K562 (cell line): ENCODE data around the gene ANKRD34A. TPM values are rescaled to one million over a fixed set of nuclear protein-coding genes. Genes with fewer than 3 reads are reported as not detected.
A peak's percentile ranks its signal among the peaks of the same experiment; 100 is the strongest.

ENCODE experiments used
- ARNT ChIP-seq, 2 experiments: fragments of 450-650 bp; IDR thresholded peaks; 2 replicates each; pipeline ENCODE4 v1.6.1; 2016; ENCODE audit warnings: mild to moderate bottlenecking in 1 of 2
- CSDE1 ChIP-seq, 2 experiments: fragments of 450-650 bp; IDR thresholded peaks; 2 replicates each; pipeline ENCODE4 v1.6.1; 2016; ENCODE audit warnings: mild to moderate bottlenecking in 1 of 2
- DEAF1 ChIP-seq: fragments of 450-650 bp; formaldehyde crosslinking; IDR thresholded peaks from 2 replicates; pipeline ENCODE4 v1.4.0; 2020; ENCODE audit warnings: mild to moderate bottlenecking, moderate library complexity
- ELK1 ChIP-seq: sonication (generic); formaldehyde crosslinking; IDR thresholded peaks from 2 replicates; pipeline ENCODE4 v1.8.1; 2022; ENCODE audit warnings: missing genetic modification reagents
- ETV5 ChIP-seq: sonication (generic); formaldehyde crosslinking; IDR thresholded peaks from 2 replicates; pipeline ENCODE4 v1.4.0; 2020; ENCODE audit warnings: low read depth, mild to moderate bottlenecking, missing genetic modification reagents
- FOXP4 ChIP-seq: sonication (generic); formaldehyde crosslinking; IDR thresholded peaks from 2 replicates; pipeline ENCODE4 v1.8.0; 2022; ENCODE audit warnings: mild to moderate bottlenecking, missing genetic modification reagents, borderline replicate concordance
- HNRNPL ChIP-seq: fragments of 200-400 bp; formaldehyde crosslinking; IDR thresholded peaks from 2 replicates; pipeline ENCODE4 v1.6.1; 2017; ENCODE audit warnings: low read depth, mild to moderate bottlenecking, low read length
- NFATC3 ChIP-seq: fragments of 450-650 bp; IDR thresholded peaks from 2 replicates; pipeline ENCODE4 v1.6.1; 2017; ENCODE audit warnings: mild to moderate bottlenecking
- RBBP5 ChIP-seq: fragments of 200-600 bp; sonication (generic); IDR thresholded peaks from 2 replicates; pipeline ENCODE4 v1.6.1; 2012; ENCODE audit warnings: borderline replicate concordance, mild to moderate bottlenecking, low read length, control low read depth, inconsistent platforms; ENCODE audit not compliant: insufficient read depth, poor library complexity, severe bottlenecking
- TRIM25 ChIP-seq: fragments of 450-650 bp; IDR thresholded peaks from 2 replicates; pipeline ENCODE4 v1.7.0; 2016; ENCODE audit warnings: borderline replicate concordance
- ZBTB2 ChIP-seq: fragments of 450-650 bp; IDR thresholded peaks from 2 replicates; pipeline ENCODE4 v1.6.1; 2016; ENCODE audit warnings: antibody characterized with exemption
- ZFP1 ChIP-seq: fragments of 450-650 bp; formaldehyde crosslinking; IDR thresholded peaks from 2 replicates; pipeline ENCODE4 v1.4.0; 2020; ENCODE audit warnings: mild to moderate bottlenecking, mixed read lengths
- ZNF277 ChIP-seq: fragments of 250-450 bp; sonication (Bioruptor Pico); IDR thresholded peaks from 2 replicates; pipeline ENCODE4 v1.8.0; 2022; ENCODE audit warnings: inconsistent platforms, mild to moderate bottlenecking, moderate library complexity, borderline replicate concordance
- ZNF395 ChIP-seq: fragments of 200-800 bp; sonication (Bioruptor generic); IDR thresholded peaks from 2 replicates; pipeline ENCODE4 v1.6.1; 2017; ENCODE audit warnings: missing genetic modification characterization, missing compliant biosample characterization
- ZNF79 ChIP-seq: fragments of 250-450 bp; sonication (Bioruptor Pico); IDR thresholded peaks from 2 replicates; pipeline ENCODE4 v1.4.0; 2020; ENCODE audit warnings: low read depth, mild to moderate bottlenecking, moderate library complexity
- polyA plus RNA-seq, 8 experiments: library from polyadenylated mRNA; depleted of rRNA in 4 of 8; stranded (reverse) in 5 of 8; unstranded in 3 of 8; fragments of >200 nt; fragmentation: Nextera tagmentation in 2 of 8; fragmentation: Illumina TruSeq in 1 of 8; extraction: Ambion mirVana in 2 of 8; extraction: Trizol in 1 of 8; gene quantifications; 2 replicates each; pipeline versions ENCODE4 v1.2.1 to v1.2.3, GENCODE V29; 2011 to 2014; ENCODE audit warnings: inconsistent platforms in 1 of 8, missing spikeins in 1 of 8
- total RNA-seq, 7 experiments: library from RNA; depleted of rRNA in 6 of 7; stranded (reverse); fragments of >200 nt in 6 of 7; fragmentation: Illumina TruSeq in 2 of 7; extraction: Trizol in 2 of 7; gene quantifications; 2 replicates each; pipeline versions ENCODE4 v1.2.1 to v1.2.3, GENCODE V29; 2011 to 2021; ENCODE audit warnings: low replicate concordance in 1 of 7

Gene ANKRD34A
- total and polyA plus RNA-seq, 9 of the 15 experiments (the other 6 are each of a cell fraction or from before 2014, with no cell fraction given): 0.06 to 1.6 (median 0.43) TPM

- TF ChIP-seq ZNF277 (CRISPR knock-in tag) (no peak), TRIM25 (no peak), RBBP5 (peak; percentile 48), ARNT (IDR thresholded peaks at IDR 0.05) (peak in 1 of 2 experiments; percentile 18; a peak in 2 of 4 replicates), ZNF395 (no peak), ELK1 (CRISPR knock-in tag) (no peak), FOXP4 (CRISPR knock-in tag) (no peak), HNRNPL (no peak), ZNF79 (no peak), ETV5 (CRISPR knock-in tag) (peak; percentile 97), ZBTB2 (no peak), ZFP1 (CRISPR knock-in tag) (no peak), CSDE1 (IDR thresholded peaks at IDR 0.05) (no peak), NFATC3 (no peak), DEAF1 (CRISPR knock-in tag) (no peak)
Observed at GRCh38 chr1:145964328-145965118, at the start of gene ANKRD34A, which contains the start of gene POLR3GL (continued).
